ENCODE results near the gene EPYC. TPM values are rescaled to one million over a fixed set of nuclear protein-coding genes. Genes with fewer than 3 reads are reported as not detected.

The EPYC gene
- not detected in 2 replicates for total RNA-seq

- no peak for DNase-seq (ENCODE audit: low read depth)
- no peak within 1 kb of the TSS for H3K4me3 ChIP-seq (ENCODE audit: low read depth, low read length)
- no peak for TF ChIP-seq CTCF (conservative IDR thresholded peaks at IDR 0.05; ENCODE audit: low read depth, low read length)
Observed at GRCh38 chr12:91004872-91005271, at the start of gene EPYC. Gene EPYC, minus strand, starts transcription at chr12:91004972. Its CDS starts 2,407 bp downstream, at chr12:91002565.

GRCh38 chr12:91053951-91054715 is 49.4 kb upstream of the EPYC start:
- DNase-seq (ENCODE audit: low read depth): no peak
- no peak overlapping the region for H3K4me3 ChIP-seq (ENCODE audit: low read depth, low read length)
- TF ChIP-seq CTCF (conservative IDR thresholded peaks at IDR 0.05; ENCODE audit: low read depth, low read length): no peak

GRCh38 chr12:91052026-91052425 is 47.3 kb upstream of the EPYC start:
- no peak for TF ChIP-seq CTCF (conservative IDR thresholded peaks at IDR 0.05; ENCODE audit: low read depth, low read length)

GRCh38 chr12:91044586-91044985 is 39.8 kb upstream of the EPYC start:
- H3K4me3 ChIP-seq (ENCODE audit: low read depth, low read length): no peak overlapping the region
- no peak for TF ChIP-seq CTCF (conservative IDR thresholded peaks at IDR 0.05; ENCODE audit: low read depth, low read length)
- no peak for DNase-seq (ENCODE audit: low read depth)

More at GRCh38 chr12:91052026-91052425, 47.3 kb upstream of the EPYC start:
- DNase-seq (ENCODE audit: low read depth): no peak
- H3K4me3 ChIP-seq (ENCODE audit: low read depth, low read length): no peak overlapping the region

- no peak overlapping the region for H3K4me3 ChIP-seq (ENCODE audit: low read depth, low read length)
- no peak for TF ChIP-seq CTCF (conservative IDR thresholded peaks at IDR 0.05; ENCODE audit: low read depth, low read length)
- DNase-seq (ENCODE audit: low read depth): no peak
Observed at GRCh38 chr12:91043408-91043807, 38.6 kb upstream of the EPYC start.

- H3K4me3 ChIP-seq (ENCODE audit: low read depth, low read length): no peak overlapping the region
- no peak for DNase-seq (ENCODE audit: low read depth)
- no peak for TF ChIP-seq CTCF (conservative IDR thresholded peaks at IDR 0.05; ENCODE audit: low read depth, low read length)
Observed at GRCh38 chr12:91040096-91040755, 35.5 kb upstream of the EPYC start.
